NCI-H510A treated with DMSO at 0.1 percent for 48 hours (cell line): ENCODE measurements around the gene LRP5.
"Not testable (repeated sequence)": the region's sequence is repeated elsewhere in the genome, so short reads cannot be mapped to it uniquely, and the experiment has no call there.

Experiments used
- DNase-seq: peaks from one replicate; lab custom pipeline; 2025; lab: John Stamatoyannopoulos, UW

The LRP5 gene

DNA sequence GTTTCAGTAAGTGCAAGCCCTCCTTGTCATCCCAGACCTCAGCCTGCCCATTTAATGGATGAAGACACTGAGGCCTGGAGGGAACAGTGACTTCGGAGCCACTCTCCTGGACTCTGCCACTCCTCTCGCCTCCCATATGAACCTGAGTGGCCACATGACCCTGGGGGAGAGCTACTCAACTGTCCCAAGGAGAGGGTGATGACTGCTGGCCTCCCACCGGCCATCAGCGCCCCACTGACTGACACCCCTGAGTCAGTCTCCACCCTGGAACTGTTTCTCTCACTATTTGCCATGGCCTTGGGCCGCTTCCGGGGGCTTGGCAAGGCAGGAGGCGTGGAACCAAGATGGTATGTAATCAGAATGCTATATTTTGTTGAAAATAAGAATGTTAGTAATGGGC is 17.1 kb downstream of the LRP5 start:
- no peak for DNase-seq

GRCh38 chr11:68329978-68330699 is 17.7 kb downstream of the LRP5 start:
- no peak for DNase-seq

GRCh38 chr11:68330700-68331337 is 18.4 kb downstream of the LRP5 start:
- no peak for DNase-seq

GRCh38 chr11:68331338-68331947 is 19.1 kb downstream of the LRP5 start:
- no peak for DNase-seq

DNA sequence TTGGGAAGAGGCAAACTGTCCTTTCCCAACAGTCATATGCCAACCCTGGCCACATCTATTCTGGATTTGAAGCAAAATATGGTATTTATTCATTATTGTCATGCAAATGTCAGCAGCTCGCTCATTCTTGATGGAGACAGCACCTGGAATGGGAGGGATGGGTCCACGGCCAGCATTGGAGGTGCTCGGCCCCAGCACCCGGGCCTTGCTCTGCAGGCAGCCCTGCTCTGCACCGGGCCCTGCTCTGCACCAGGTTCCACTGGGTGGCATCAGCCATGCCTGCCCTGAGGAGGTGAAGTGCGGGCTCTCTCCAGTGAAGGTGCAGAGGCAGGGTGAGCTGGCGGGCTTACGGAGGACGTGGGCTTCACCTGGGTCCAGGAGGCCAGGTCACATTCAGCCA is 19.8 kb downstream of the LRP5 start:
- no peak for DNase-seq

GRCh38 chr11:68333173-68333572 is 20.8 kb downstream of the LRP5 start:
- DNase-seq, result no peak

DNA sequence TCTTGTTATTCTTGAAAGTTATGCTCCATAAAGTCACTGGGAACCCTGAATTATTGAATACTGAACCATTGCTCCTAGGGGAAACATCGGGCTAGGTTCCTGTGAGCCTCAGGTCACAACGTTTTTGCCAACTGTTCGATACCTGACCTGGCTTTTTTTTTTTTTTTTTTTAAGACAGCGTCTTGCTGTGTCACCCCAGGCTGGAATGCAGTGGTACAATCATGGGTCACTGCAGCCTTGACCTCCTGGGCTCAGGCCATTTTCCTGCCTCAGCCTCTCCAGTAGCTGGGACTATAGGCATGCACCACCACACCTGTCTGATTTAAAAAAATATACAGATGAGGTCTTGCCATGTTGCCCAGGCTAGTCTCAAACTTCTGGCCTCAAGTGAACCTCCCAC is 22.5 kb downstream of the LRP5 start:
- no peak for DNase-seq

GRCh38 chr11:68335683-68336082 is 23.3 kb downstream of the LRP5 start:
- DNase-seq, result no peak

DNA sequence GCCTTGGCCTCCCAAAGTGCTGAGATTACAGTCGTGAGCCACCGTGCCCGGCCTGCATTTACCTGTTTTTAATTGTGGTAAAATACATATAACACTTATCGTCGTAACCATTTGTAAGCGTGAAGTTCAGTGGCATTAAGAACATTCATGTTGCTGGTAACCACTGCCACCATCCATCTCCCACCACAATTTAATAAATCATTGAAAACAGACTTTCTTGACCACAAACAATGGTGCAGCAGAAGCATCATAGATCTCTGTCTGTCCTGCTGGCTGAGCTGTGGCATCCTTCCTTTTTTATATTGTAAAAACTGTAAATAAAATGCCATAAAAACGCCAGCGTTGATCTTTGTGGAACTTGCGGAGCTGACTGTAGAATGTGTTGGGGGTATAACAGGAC is 24.3 kb downstream of the LRP5 start:
- DNase-seq, result no peak

GRCh38 chr11:68337399-68337835 is 25.0 kb downstream of the LRP5 start:
- DNase-seq, result peak; percentile 9

- no peak for DNase-seq
These were observed 25.8 kb downstream of the LRP5 start for GRCh38 chr11:68338051-68338780.

DNA sequence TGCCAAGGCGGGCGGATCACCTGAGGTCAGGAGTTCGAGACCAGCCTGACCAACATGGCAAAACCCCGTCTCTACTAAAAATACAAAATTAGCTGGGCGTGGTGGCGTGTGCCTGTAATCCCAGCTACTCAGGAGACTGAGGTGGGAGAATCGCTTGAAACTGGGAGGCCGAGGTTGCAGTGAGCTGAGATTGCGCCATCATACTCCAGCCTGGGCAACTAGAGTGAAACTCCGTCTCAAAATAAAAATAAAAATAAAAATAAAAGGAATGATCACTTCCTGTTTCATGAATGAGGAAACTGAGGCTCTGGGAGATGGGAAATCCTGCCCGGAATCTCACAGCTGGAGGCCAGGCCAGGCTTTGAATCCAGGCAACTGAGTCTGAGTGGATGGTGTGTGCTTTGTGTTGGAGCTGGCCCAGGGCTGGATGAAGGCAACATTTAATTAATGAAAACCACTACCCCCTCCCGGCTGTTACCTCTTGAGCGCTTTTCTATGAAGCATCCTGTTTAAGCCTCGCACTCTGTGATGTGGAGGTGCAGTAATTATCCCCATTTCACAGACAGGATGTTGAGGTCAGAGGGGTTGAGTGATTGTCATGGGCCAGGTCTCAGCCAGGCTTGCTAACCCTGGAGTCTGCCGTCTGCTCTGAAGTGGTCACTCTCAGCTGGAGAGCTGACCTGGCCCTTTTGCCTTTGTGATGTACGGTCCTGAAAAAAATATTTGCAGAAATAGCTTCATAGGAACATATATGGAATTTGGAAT is 27.8 kb downstream of the LRP5 start:
- no peak for DNase-seq

DNA sequence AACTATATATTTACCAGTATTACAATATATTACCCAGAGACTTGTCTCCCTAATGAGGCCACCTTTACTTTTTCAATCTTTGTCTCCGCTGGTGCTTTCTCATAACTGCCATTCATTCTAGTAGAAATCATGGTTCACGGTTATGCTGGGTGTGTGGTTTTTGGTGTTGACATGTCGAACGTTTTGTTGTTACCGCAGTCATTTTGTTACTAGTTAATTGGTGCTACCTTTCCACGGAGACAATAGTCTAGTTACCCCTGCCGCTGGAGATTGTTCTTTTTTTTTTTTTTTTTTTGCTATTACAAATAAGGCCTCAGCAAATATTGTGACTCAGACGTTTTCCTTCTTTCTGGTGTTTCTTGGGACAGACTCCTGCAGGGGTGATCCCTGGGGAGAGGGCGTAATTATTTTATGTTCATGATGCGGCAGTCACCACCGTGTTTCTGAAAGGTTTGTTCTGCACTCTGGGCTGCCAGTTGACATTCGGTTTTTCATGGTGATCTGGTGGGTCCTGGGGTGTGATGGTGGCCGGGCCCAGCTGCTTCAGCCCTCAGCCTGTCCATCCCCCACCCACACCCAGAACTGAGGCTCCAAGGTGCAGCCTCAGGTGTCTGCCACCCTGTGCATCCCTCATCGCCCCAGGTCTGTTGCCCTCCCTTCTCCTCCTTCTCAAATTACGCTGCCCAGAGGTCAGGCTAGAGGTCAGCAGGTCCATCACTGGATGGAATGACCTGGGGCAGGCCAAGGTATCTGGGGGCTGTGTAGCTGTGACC is 28.6 kb downstream of the LRP5 start:
- no peak for DNase-seq

GRCh38 chr11:68341557-68342458 is 29.4 kb downstream of the LRP5 start:
- DNase-seq, result no peak

DNA sequence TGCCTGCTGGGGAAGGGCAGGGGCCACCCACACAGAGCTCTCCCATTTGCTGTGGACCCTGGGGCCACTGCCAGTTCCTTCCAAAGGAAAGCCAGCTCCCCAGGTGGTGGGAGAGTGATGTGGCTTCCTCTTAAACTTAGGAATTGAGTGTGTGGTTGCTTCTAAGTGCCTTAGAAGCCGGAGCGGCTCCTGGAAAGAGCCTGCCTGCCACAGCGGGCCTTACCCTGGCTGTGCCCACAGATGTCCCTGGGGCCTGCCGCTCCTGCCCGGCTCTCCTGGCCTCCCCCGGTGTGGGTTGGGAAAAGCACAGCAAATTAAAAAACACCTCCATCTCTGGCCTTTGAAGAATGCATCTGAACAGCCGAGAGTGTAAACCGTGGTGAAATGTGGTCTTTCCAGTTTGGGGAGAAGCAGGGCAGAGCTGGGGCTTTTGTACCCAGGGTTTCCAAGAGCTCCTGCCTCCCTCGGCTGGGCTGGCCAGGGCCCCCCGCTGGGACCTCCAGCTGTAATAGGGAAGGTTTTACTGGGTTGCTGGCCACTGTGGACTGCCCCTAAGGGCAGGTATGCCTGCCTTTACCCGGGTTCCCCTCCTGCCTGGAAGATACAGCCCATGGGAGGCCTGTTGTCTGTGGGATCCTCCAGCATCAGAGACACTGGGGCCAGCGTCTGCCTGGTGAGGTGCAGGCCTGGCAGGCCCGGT is 30.2 kb downstream of the LRP5 start:
- peak; percentile 93 for DNase-seq

DNA sequence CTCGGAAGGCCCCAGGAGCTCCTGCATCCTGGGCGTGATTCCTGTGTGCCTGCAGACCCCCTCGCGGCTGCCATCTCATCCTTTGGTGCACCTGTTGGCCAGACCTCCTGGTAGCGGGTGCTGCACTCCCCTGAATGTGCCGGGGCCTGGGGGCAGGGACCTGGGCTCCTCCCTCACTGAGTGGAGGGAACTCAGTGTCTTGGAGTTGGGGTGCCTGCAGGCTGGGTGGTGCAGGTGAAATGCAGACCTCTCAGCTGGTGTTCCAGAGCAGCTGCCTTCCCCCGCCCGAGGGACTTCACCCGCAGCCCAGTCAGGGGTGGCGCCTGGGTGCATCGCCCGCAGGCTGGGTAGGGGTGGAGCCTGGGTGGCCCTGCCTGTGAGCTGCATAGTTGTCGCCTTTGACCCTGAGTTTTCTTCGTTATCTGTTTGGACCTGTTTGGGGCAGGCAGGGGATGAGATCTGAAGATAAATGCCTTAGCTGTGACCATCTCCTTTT is 31.4 kb downstream of the LRP5 start:
- peak; percentile 67 for DNase-seq

DNA sequence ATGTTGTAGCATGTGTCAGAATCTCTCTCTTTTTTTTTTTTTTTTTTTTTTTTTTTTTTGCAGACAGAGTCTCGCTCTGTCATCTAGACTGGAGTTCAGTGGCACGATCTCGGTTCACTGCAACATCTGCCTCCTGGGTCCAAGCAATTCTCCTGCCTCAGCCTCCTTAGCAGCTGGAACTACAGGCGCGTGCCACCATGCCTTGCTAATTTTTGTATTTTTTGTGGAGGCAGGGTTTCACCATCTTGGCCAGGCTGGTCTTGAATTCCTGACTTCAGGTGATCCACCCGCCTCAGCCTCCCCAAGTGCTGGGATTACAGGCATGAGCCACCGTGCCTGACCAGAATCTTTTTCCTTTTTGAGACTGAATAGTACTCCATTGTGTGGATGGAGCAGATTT is 32.4 kb downstream of the LRP5 start:
- not testable (repeated sequence) for DNase-seq

GRCh38 chr11:68345776-68346461 is 33.5 kb downstream of the LRP5 start:
- DNase-seq, result no peak

GRCh38 chr11:68346462-68346790 is 34.0 kb downstream of the LRP5 start:
- DNase-seq, result no peak
